ENCODE measurements around the gene PEF1. TPM values are rescaled to one million over a fixed set of nuclear protein-coding genes. Genes with fewer than 3 reads are reported as not detected.

Gene PEF1
- total RNA-seq, 2 experiments from 2014 or later, result 63.2 to 64.7 TPM

GRCh38 chr1:31672986-31673385, 28.3 kb upstream of the PEF1 start:
- POLR2A ChIA-PET, result no interaction called here
- CTCF ChIA-PET, result interaction anchor here (1.2 kb wide), 1 partner anchor 8 kb away, joined by 3 read pairs; no protein-coding TSS in a partner anchor

DNA sequence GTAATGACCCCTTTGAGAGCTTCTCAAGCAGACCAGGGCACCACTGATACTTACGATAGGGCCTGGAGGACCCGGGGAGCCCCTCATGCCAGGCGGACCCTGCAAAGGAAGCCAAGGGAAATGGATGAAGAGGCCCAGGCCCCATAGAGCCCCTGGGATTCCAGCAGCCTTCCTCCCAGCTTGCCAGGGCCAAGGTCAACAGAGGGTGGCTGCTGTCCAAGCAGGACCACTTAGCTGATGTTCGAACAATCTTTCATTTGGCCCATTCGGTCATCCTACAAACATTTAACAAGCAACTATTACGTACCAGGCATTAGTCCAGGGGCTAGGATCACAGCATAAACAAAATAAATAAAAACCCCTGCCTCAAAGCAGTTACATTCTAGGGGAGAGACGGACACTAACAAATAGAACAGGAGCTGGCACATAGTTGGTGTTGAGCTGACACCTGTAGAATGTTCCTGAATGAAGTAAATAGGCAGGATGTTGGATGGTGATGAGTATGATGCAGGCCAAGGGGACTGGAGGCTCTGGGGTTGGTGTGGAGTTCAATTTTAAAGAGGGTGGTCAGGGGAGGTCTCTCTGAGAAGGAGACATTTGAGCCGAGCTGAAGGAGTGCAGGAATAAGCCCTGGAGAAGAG, 27.0 kb upstream of the PEF1 start:
- ChIA-PET POLR2A (no interaction called here), CTCF (interaction anchor here (0.6 kb wide), 1 partner anchor 145 kb away, joined by 3 read pairs; no protein-coding TSS in a partner anchor)

DNA sequence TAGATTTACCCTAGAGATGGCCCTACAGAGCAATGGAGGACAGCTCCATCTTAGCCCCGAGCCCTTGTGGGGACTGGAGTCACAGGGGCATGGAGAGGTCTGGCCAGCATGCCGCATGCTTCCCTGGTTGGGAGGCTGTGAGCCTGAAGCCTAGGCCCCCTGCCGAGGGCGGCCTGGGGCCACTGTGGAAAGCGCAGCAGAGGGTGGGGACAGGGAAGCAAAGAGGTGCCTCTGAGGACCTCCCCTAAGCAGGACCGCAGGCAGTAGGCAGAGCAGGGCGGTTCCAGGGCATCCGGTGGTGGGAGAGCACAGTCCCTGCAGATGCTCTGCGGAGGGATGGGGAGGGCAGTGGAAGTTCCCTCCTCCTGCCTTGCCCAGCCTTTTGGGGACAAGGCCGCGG, 26.5 kb upstream of the PEF1 start:
- CTCF ChIA-PET, result interaction anchor here (0.6 to 1.7 kb wide), 7 partner anchors 12 to 144 kb away, joined by 3 to 8 read pairs (median 4); no protein-coding TSS in a partner anchor
- POLR2A ChIA-PET, result no interaction called here

DNA sequence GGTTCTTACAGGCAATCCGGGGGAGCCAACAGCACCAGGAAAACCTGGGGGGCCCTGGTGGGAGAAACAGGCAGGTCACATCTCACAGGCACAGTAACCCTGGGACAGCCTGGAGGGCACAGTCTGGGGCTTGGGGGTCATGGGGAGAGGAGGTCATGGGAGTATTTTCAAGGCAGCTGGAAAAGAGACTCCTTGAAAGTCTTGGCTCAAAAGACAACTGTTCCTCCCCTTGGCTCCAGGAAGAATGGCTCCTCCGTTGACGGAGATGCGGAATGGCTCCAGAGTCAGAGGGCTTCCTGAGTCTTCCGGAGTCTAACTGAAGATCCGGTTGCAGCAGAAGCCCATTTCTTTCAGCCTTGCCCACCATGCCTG, 25.9 kb upstream of the PEF1 start:
- ChIA-PET POLR2A (no interaction called here), CTCF (interaction anchor here (1.0 to 1.7 kb wide), 6 partner anchors 12 to 120 kb away, joined by 3 to 8 read pairs (median 4); no protein-coding TSS in a partner anchor)

DNA sequence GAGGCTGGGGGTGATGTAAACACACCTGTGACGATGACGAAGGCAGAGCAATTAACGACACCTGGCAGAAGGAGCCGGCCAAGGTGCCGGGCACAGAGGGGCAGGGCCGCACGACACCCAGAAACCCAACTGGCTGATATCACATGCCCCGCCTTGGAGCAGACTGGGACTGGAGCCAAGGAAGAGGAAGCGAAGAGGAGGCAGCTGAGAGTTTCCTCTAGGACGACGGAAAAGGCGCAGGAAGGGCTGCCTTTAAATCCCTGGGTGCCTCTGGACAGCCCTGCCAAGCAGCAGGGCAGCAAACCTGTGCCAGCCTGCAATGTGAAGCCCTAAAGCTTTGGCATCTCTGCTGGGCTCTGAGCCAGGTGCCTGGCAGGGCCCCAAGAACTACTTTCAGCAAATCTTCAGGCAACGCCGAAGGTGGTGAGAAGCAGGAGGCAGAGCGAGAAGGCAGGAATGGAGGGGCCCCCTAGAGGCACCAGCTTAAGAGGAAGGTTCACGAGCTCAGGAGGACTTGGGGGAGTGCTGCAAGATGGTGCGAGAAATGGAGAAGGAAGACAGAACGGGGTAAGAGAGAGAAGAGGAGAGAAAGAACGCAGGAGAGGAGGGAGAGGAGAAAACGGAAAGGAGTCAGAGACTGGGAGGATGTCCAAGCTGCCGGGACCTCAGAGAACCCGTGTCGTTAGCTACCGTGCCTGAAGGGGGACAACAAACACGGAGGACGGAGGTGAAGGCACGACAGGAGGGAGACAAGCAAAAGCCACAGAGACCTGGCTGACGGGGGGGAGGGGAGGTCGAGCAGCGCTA, 25.3 kb upstream of the PEF1 start:
- ChIA-PET POLR2A (no interaction called here), CTCF (interaction anchor here (1.0 to 1.7 kb wide), 6 partner anchors 11 to 121 kb away, joined by 3 to 8 read pairs (median 4); no protein-coding TSS in a partner anchor)

- ChIA-PET CTCF (interaction anchor here (1.7 kb wide), 1 partner anchor 120 kb away, joined by 8 read pairs; no protein-coding TSS in a partner anchor), POLR2A (no interaction called here)
Observed at GRCh38 chr1:31669433-31669785, 24.7 kb upstream of the PEF1 start.

DNA sequence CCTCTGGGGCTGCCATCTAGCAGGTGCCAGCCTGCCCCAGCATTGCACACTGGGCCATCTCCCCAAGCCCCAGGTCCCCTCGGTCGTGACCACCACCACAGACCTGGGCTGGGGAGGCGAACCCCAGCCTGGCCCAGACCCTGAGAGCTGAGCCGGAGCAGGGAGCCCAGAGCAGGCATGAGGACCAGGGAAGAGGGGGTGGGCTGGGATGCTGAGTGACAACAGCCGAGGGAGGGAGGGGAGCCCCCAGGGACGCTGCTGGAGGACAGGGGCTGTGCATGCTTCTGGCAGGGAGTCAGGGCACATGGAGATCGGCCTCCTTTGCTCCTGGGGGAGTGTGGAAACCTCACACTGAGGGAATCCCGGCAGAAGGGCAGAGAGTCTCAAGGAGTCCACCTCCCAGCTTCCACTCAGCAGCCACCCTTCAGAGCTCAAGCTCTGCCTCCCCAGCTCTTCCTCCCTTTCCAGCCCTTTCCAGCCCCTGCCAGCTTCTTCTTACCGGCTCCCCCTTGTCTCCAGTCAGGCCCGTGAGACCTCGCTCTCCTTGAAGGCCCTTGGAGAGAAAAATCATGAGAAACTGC, 23.7 kb upstream of the PEF1 start:
- CTCF ChIA-PET, result interaction anchor here (5.2 kb wide), 1 partner anchor 122 kb away, joined by 43 read pairs; no protein-coding TSS in a partner anchor
- POLR2A ChIA-PET, result no interaction called here

DNA sequence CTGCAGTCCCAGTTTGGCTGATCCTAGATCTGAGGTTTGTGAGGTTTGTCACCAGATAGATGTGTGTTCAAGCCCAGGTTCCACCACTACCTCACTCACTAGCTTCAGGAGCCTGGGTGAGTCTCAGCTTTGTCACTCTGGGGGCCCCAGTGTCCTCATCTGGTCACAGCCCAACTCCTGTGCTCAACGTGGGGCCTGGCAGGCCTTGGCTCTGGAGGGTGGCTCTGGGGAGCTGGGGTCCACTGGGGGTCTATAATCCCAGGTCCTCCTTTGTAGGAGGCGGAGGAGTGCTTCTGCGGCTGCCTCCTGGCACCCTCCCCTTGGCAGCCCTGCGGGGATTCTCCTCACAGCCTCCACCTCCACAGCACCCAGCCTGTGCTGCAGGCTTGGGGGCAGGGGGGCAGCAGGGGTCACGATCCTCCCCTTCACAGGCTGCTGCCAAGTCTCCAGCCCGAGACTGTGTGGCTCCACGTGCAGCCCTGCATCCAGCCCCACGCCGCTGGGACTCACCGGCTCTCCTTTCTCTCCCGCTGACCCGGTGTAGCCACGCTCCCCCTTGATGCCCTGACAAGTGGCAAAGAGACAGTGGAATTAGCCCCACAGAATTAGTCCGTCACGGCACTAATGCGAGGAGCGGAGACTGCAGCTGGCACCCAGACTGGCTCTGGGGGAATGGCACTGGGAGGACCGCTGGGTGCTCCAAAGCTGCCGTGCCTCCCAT, 22.5 kb upstream of the PEF1 start:
- POLR2A ChIA-PET, result no interaction called here
- CTCF ChIA-PET, result interaction anchor here (0.6 to 5.2 kb wide), 2 partner anchors 40 to 123 kb away, joined by 3 to 43 read pairs; no protein-coding TSS in a partner anchor

DNA sequence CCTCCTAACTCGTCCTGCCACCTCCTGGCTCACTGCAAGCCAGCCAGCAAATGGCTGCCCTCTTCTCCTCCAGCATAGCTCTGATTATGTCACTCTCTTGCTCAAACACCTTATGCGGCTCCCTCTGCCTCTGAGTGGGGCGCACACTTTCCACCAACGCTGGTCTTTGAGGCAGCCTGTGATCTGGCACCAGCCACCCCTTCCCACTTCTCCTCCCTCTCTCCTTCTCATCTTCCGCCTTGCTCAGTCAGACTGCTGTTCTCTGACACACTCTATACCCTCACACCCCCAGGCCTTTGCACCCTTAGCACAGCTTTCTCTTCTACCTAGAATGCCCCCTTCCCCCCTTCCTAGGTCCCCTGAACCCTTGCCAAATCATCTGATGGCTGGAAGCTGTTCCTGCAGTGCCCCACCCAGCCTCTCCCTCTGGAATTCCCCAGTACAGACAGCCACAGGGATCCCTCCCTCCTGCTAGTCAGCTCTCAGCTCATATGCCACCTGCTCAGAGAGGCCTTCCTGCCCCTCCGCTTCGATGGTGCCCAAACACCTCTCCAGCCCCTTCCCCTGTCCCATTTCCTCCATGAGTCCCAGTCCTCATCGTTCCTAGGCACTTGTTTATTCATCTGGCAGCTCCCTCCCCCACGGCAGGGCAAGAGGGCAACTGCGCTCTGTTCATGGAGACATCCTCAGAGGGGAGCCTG, 21.7 kb upstream of the PEF1 start:
- CTCF ChIA-PET, result interaction anchor here (2.5 to 5.2 kb wide), 2 partner anchors 79 to 124 kb away, joined by 21 to 43 read pairs; no protein-coding TSS in a partner anchor

GRCh38 chr1:31665234-31665878, 20.7 kb upstream of the PEF1 start:
- ChIA-PET POLR2A (no interaction called here), CTCF (interaction anchor here (0.7 to 5.2 kb wide), 8 partner anchors 8 to 298 kb away, joined by 3 to 43 read pairs (median 4); no protein-coding TSS in a partner anchor)

More for the DNA sequence above, 21.7 kb upstream of the PEF1 start:
- POLR2A ChIA-PET, result no interaction called here

GRCh38 chr1:31664528-31664927, 19.9 kb upstream of the PEF1 start:
- POLR2A ChIA-PET, result no interaction called here

DNA sequence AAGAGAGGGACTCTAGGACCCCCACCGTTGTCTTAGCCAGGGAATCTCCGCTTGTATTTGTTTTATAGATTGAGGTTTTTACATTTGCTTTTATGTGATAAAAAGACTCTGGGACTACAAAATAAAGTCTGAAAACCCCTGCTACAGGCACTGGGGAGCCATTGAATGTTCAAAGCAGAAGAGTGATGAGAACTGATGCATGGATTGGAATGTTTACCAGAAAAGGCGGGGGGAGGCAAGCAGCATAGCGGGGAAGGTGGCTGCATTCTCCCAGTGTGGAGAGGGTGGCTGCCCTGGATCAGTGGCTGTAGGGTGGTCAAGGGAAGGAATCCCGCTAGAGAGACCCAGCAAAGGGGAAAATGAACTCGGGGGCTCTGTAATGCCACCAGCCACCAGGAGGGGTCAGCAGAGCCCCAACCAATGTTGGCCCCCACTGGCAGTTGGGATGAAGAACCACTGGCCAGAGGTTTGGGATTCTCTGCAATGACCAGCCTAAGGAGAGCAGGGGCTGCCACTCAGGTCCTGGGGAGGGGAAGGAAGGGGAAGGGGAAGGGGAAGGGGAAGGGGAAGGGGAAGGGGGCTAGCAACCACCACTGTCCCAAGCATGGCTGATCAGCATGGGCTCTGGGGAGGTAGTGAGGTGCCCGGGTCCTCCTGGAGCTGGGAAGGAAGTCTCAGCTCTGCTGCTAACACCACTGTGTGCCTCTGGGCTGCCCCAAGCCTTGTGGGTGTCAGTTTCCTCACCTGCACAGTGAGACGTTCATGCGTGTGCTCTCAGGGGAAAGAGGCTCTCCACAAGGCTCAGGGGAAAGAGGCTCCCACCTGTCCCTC, 19.2 kb upstream of the PEF1 start:
- ChIA-PET POLR2A (no interaction called here), CTCF (interaction anchor here (0.7 to 5.2 kb wide), 17 partner anchors 9 to 300 kb away, joined by 3 to 43 read pairs (median 4); partner anchors contain the start of gene PEF1)

More at GRCh38 chr1:31664528-31664927, 19.9 kb upstream of the PEF1 start:
- CTCF ChIA-PET, result interaction anchor here (0.7 to 5.2 kb wide), 14 partner anchors 9 to 299 kb away, joined by 3 to 43 read pairs (median 4); partner anchors contain the start of gene PEF1

DNA sequence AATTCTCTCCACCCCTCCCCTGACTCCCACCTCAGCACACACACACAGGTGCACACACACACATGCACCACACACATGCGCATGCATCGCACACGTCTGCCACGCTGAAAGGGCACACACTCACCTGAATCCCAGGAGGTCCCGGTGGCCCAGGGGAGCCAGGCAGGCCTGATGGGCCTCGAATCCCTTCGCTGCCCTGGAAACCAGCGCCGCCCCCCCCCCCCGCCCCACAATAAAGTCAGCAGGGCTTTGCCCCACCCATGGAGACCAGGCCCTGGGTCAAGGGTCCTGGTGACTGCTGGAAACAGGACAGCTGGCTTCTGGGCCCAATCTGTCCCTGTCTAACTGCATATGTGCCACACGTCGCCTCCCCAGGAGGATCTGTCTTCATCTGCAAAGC, 17.8 kb upstream of the PEF1 start:
- CTCF ChIA-PET, result interaction anchor here (1.1 to 1.5 kb wide), 5 partner anchors 20 to 128 kb away, joined by 3 to 12 read pairs (median 4); no protein-coding TSS in a partner anchor
- POLR2A ChIA-PET, result no interaction called here

- ChIA-PET POLR2A (no interaction called here), CTCF (interaction anchor here (1.1 to 1.5 kb wide), 3 partner anchors 21 to 128 kb away, joined by 4 to 10 read pairs (median 4); no protein-coding TSS in a partner anchor)
Observed at GRCh38 chr1:31661856-31662255, 17.2 kb upstream of the PEF1 start.

DNA sequence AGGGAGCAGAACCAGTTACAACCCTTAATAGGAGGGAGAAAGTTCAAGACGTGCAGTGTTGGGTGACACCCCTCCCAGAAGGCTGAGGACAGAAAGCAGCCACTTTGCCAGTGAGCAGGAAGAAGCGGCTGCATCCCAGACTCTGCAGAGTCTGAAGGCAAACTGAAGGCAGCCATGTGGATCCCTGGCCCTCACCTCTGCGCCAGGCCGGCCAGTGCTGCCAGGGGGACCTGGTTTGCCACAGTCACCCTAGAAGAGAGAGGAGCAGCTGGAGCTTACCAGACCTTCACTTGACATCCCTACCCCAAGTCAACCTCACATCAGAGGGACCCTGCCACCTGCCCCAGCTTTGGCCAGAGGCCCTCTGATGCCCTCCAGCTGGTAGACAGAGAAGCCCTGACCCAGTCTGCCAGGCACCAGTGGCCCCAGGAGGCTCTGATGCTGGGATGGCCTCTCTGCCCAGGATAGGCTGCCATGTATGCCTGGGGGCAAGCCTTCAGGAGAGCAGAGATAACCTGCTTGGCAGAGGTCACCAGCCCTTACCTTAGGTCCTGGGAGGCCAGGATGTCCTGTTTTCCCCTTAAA, 16.3 kb upstream of the PEF1 start:
- CTCF ChIA-PET, result interaction anchor here (0.5 to 1.5 kb wide), 3 partner anchors 66 to 129 kb away, joined by 3 to 10 read pairs (median 4); no protein-coding TSS in a partner anchor
- POLR2A ChIA-PET, result no interaction called here

GRCh38 chr1:31659889-31660288, 15.2 kb upstream of the PEF1 start:
- ChIA-PET POLR2A (no interaction called here), CTCF (interaction anchor here (0.7 to 1.1 kb wide), 2 partner anchors 27 to 683 kb away, joined by 3 to 5 read pairs; no protein-coding TSS in a partner anchor)

DNA sequence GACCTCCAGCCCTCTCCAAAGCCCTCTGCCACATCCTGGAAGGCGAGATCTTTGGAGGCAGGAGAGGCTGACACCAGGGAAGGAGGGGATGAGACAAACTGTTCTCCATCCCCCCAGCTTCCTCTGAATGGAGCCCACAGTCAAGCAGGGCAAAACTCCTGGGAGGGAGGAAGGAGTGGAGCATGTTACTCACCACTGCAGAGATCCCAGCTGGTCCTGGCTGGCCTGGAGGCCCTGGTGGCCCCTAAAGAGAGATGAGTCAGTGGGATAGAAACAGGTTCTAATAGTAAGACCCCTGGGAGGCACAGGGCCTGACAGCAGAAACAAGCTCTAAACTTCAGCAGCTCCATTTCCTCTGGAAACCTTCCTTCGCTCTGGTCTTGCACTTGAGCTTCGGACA, 14.0 kb upstream of the PEF1 start:
- CTCF ChIA-PET, result interaction anchor here (0.5 to 1.1 kb wide), 3 partner anchors 12 to 307 kb away, joined by 3 read pairs; no protein-coding TSS in a partner anchor
- POLR2A ChIA-PET, result no interaction called here
